ENCODE results near the gene OVOL3. TPM values are rescaled to one million over a fixed set of nuclear protein-coding genes. Genes with fewer than 3 reads are reported as not detected.

The OVOL3 gene
- total and polyA plus RNA-seq, 2 donors, result not detected

DNA sequence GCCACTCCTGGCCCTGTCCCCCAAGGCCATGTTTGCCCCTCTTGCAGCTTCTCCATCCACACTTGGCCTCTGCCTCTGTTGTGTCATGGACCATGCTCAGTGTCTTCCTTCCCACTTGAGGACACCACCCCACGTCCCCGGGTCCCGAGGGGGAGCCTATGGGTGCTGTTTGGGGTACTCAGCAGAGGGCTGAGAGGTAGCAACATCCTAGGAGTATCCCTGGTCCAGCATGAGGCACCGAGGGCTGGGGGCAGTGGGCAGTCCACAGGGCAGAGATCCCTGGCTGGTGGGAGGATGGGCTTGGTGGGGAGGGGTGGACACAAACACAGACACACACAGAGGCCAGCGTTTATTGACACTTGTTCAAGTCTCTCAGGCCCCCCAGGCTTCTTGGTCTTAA lies 39.6 kb downstream of the OVOL3 start:
- 53% methylated on average over 5 of the region's 5 CpGs for WGBS
- no peaks in the 10 kb centered on the region for H3K4me1 ChIP-seq (ENCODE audit: insufficient read depth)
- peak overlapping the region; percentile 99 for H3K27ac ChIP-seq (ENCODE audit: low read depth)
- no peak for DNase-seq (ENCODE audit: extremely low spot score)
- no peak overlapping the region for H3K4me3 ChIP-seq (ENCODE audit: low read depth, low read length)
- peaks cover 2% of the 10 kb centered on the region for H3K36me3 ChIP-seq (ENCODE audit: insufficient read depth)

DNA sequence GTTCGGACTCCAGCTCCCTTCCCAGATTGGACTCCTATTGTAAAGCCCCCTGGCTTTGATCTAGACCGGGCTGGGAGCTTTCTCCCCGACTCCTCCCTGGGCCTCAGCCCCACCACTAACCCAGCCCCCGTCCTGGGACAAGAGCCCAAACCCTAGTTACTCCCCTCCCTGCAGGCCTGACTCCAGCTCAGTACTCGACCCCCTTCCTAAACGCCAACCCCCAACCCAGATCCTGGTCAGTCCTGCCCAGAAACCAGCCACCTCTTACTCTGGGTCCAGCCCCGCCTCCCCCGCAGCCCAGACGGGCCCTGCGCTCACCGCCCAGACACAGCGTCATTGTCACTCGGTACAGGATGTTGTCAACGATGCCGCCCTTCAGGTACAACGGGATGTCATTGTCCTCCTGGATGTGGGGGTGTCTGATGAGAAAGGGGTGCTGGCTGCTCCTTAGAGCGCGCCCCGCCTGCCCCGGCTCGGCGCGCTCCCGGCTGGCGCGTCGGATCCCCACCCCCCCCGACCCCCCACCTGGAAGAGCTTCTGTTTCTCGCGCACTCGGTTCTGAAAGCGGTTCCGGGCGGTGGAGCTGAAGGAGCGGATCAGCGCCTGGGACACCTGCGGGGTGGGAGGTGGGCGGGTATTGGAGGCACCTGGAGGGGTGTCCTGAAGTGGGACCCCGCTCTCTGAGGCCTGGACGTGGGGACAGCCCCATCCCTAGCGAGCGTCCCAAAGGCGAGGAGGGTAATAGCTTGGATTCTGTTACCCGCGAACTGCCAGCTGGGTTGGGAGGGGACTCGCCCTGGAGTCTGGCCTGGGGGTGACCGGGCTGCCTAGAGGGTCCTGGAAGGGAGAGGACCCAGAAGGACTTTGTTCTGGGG lies 40.4 kb downstream of the OVOL3 start:
- DNase-seq (ENCODE audit: extremely low spot score), result no peak
- no peaks in the 10 kb centered on the region for H3K4me1 ChIP-seq (ENCODE audit: insufficient read depth)

DNA sequence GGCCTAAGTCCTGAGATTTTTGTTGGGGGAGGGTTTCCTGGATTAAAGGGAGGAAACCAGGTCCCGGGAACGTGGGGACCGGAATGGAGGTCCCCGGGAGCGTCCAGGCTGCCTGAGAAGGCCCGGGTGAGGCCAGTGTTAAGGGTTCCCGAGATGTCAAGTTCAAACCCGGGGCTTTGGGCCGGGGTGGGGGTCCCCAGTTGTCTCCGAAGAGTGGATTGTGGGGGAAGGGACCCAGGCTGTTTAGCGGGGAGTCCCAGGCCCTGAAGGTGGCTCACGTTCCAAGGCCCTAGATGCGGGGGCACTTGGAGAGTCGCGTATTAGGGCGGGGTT lies 41.0 kb downstream of the OVOL3 start:
- 26% methylated on average over 16 of the region's 16 CpGs for WGBS
- H3K4me1 ChIP-seq (ENCODE audit: insufficient read depth), result no peaks in the 10 kb centered on the region

More for the DNA sequence above, 40.4 kb downstream of the OVOL3 start:
- peak overlapping the region; percentile 99 for H3K27ac ChIP-seq (ENCODE audit: low read depth)
- WGBS, result 28% methylated on average over 47 of the region's 47 CpGs
- peak overlapping the region; percentile 49 for H3K4me3 ChIP-seq (ENCODE audit: low read depth, low read length)
- peaks cover 2% of the 10 kb centered on the region for H3K36me3 ChIP-seq (ENCODE audit: insufficient read depth)

DNA sequence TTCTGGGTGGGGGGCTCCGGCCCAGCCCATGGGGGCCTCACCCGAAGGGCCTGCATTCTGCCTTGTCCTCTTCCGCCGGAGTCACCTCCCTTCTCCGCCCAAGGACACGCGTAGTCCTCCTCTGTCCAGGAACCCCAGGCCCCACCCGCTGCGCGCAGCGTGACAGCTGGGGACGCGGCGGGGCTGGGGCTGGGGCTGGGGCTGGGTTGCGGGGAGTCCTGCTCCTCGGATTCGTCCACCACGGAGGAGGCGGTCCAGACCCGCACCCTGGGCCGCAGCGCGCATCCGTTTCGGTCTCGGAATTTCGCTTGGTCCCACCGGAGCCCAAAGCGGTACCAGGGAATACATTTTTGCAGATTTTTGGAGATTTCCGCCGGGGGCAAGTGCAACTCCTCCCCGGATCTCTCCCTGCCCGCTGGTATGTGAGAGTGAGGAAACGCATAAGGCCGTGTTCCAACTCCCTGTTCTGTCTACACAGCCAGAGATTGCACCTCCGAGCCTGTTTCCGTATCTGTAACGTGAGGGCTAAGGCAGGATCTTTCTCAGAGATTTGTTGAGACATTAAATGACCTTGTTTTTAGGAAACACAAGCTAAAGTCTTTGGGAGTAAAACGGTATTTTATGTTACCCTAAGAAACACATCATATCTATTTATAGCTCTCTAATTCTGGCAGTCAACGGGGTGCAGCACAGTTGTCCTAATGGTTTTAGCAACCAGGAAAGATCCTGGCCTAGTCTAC lies 41.6 kb downstream of the OVOL3 start, which contains the start of gene COX7A1:
COX7A1 (minus strand) TSS at position 96 of the 740 bp plus-strand sequence; CDS start at position 56, 40 bp downstream.
- WGBS, result 14% methylated on average over 40 of the region's 40 CpGs
- DNase-seq (ENCODE audit: extremely low spot score), result no peak
- H3K4me3 ChIP-seq (ENCODE audit: low read depth, low read length), result peak within 1 kb of the TSS; percentile 49
- H3K4me1 ChIP-seq (ENCODE audit: insufficient read depth), result no peaks in the 10 kb centered on the region
- H3K27ac ChIP-seq (ENCODE audit: low read depth), result peak within 1 kb of the TSS; percentile 99
- H3K36me3 ChIP-seq (ENCODE audit: insufficient read depth), result peaks cover 2% of the 10 kb centered on the region

More for the DNA sequence above, 41.0 kb downstream of the OVOL3 start:
- Histone ChIP-seq H3K36me3 (ENCODE audit: insufficient read depth) (peaks cover 2% of the 10 kb centered on the region), H3K27ac (ENCODE audit: low read depth) (peak overlapping the region; percentile 99), H3K4me3 (ENCODE audit: low read depth, low read length) (peak overlapping the region; percentile 49)
- DNase-seq (ENCODE audit: extremely low spot score), result no peak

DNA sequence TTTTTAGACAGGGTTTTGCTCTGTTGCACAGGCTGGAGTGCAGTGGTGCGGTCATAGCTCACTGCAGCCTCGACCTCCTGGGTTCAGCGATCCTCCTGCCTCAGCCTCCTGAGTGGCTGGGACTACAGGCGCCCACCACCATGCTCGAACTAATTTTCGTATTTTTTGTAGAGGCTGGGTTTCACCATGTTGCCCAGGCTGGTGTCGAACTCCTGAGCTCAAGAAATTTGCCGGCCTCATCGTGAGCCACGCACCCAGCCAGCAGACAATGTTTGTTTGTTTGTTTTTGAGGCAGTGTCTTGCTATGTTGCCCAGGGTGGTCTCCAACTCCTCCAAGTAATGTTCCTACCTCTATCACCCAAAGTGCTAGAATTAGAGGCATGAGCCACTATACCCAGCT lies 42.2 kb downstream of the OVOL3 start:
- H3K4me1 ChIP-seq (ENCODE audit: insufficient read depth), result no peaks in the 10 kb centered on the region

DNA sequence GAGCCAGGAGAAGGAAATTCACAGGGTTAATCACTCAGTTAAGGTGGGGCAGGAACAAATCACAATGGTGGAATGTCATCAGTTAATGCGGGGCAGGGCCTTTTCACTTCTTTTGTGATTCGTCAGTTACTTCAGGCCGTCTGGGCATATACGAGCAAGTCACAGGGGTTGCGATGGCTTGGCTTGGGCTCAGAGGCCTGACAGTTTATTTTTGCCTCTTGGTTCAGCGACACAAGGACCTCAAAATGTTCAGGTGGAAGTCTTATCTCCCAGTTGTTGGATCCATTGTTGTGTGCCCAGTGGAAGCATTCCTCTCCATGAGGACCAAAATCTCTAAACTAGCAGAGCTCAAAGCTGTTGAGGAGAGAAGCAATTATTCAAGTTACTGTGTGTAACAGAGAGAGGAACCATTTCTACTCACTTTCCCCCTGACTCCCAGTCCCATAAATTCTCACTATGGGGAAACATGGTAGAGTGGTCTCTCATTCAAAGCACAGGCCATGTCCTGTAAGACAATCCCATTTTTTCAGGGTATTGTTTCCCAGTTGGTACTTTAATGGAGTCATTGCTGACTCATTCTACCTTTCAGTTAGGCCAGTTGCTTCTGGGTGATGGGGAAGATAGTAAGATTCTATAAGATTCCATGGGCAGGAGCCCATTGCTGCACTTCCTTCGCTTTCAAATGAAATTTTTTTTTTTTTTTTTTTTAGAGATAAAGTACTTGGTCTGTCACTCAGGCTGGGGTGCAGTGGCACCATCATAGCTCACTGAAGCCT lies 50.1 kb downstream of the OVOL3 start:
- H3K27ac ChIP-seq (ENCODE audit: low read depth), result no peak overlapping the region
- 92% methylated on average over 7 of the region's 7 CpGs for WGBS
- no peak overlapping the region for H3K4me3 ChIP-seq (ENCODE audit: low read depth, low read length)
- H3K36me3 ChIP-seq (ENCODE audit: insufficient read depth), result no peaks in the 10 kb centered on the region
- H3K4me1 ChIP-seq (ENCODE audit: insufficient read depth), result no peaks in the 10 kb centered on the region
- no peak for DNase-seq (ENCODE audit: extremely low spot score)

More for the DNA sequence above, 42.2 kb downstream of the OVOL3 start:
- Histone ChIP-seq H3K36me3 (ENCODE audit: insufficient read depth) (peaks cover 2% of the 10 kb centered on the region), H3K27ac (ENCODE audit: low read depth) (peak overlapping the region; percentile 99), H3K4me3 (ENCODE audit: low read depth, low read length) (no peak overlapping the region)
- no peak for DNase-seq (ENCODE audit: extremely low spot score)
- 90% methylated on average over 10 of the region's 10 CpGs for WGBS

Other genes with a start within 250 kb of the OVOL3 start
- 3.0 TPM for gene APLP1, start 242.6 kb upstream of the OVOL3 start, total RNA-seq
- 5.8 TPM for gene APLP1, start 242.6 kb upstream of the OVOL3 start, polyA plus RNA-seq
- 6.1 TPM for gene NFKBID, start 210.6 kb upstream of the OVOL3 start, total RNA-seq
- gene NFKBID, start 210.6 kb upstream of the OVOL3 start, polyA plus RNA-seq, result 4.2 TPM
- 6.7 TPM for gene HCST, start 208.6 kb upstream of the OVOL3 start, total RNA-seq
- gene HCST, start 208.6 kb upstream of the OVOL3 start, polyA plus RNA-seq, result 17.3 TPM
- gene TYROBP, start 202.8 kb upstream of the OVOL3 start, total RNA-seq, result 5.1 TPM
- gene TYROBP, start 202.8 kb upstream of the OVOL3 start, polyA plus RNA-seq, result 113 TPM
- gene LRFN3, start 174.8 kb upstream of the OVOL3 start, total RNA-seq, result 1.9 TPM
- gene LRFN3, start 174.8 kb upstream of the OVOL3 start, polyA plus RNA-seq, result 17.2 TPM
- 10.9 TPM for gene SDHAF1, start 116.0 kb upstream of the OVOL3 start, total RNA-seq
- gene SDHAF1, start 116.0 kb upstream of the OVOL3 start, polyA plus RNA-seq, result 37.6 TPM
- 0.58 TPM for gene SYNE4, start 102.3 kb upstream of the OVOL3 start, total RNA-seq
- gene SYNE4, start 102.3 kb upstream of the OVOL3 start, polyA plus RNA-seq, result 1.3 TPM
- gene ALKBH6, start 96.9 kb upstream of the OVOL3 start, total RNA-seq, result 6.1 TPM
- gene ALKBH6, start 96.9 kb upstream of the OVOL3 start, polyA plus RNA-seq, result 26.4 TPM
- 8.5 TPM for gene CLIP3, start 78.3 kb upstream of the OVOL3 start, total RNA-seq
- gene CLIP3, start 78.3 kb upstream of the OVOL3 start, polyA plus RNA-seq, result 79.5 TPM
- 2.1 TPM for gene THAP8, start 56.9 kb upstream of the OVOL3 start, total RNA-seq
- gene THAP8, start 56.9 kb upstream of the OVOL3 start, polyA plus RNA-seq, result 20.1 TPM
- 2.3 TPM for gene WDR62, start 56.2 kb upstream of the OVOL3 start, total RNA-seq
- gene WDR62, start 56.2 kb upstream of the OVOL3 start, polyA plus RNA-seq, result 0.27 TPM
- 44.5 TPM for gene POLR2I, start 3.7 kb downstream of the OVOL3 start, total RNA-seq
- gene POLR2I, start 3.7 kb downstream of the OVOL3 start, polyA plus RNA-seq, result 78.9 TPM
- gene TBCB, start 4.3 kb downstream of the OVOL3 start, total RNA-seq, result 80.6 TPM
- gene TBCB, start 4.3 kb downstream of the OVOL3 start, polyA plus RNA-seq, result 278 TPM
- gene CAPNS1, start 28.9 kb downstream of the OVOL3 start, total RNA-seq, result 132 TPM
- 665 TPM for gene CAPNS1, start 28.9 kb downstream of the OVOL3 start, polyA plus RNA-seq
- 15.1 TPM for gene COX7A1, start 41.3 kb downstream of the OVOL3 start, total RNA-seq
- gene COX7A1, start 41.3 kb downstream of the OVOL3 start, polyA plus RNA-seq, result 92.0 TPM
- gene ZNF565, start 103.5 kb downstream of the OVOL3 start, total RNA-seq, result 10.8 TPM
- 4.0 TPM for gene ZNF565, start 103.5 kb downstream of the OVOL3 start, polyA plus RNA-seq
- 145 TPM for gene ZNF146, start 104.0 kb downstream of the OVOL3 start, total RNA-seq
- gene ZNF146, start 104.0 kb downstream of the OVOL3 start, polyA plus RNA-seq, result 39.2 TPM